B cell (primary cell): ENCODE data around the gene GLRA3. TPM values are rescaled to one million over a fixed set of nuclear protein-coding genes. Genes with fewer than 3 reads are reported as not detected.

ENCODE experiments used
- ATAC-seq: fragments of 200-7000 bp; cut with Tn5 transposase; one replicate; pipeline ENCODE4 v1.10.0; 2021; ENCODE audit warnings: low read depth, mild to moderate bottlenecking, moderate number of reproducible peaks, moderate library complexity
- CTCF ChIA-PET: fragments of 350-600 bp; sonication (Branson Sonifier 250); formaldehyde crosslinking; loops from one replicate; lab custom pipeline; 2021; ENCODE audit warnings: antibody characterized with exemption, inconsistent platforms; lab: Charles Lee
- POLR2A ChIA-PET: fragments of 350-600 bp; sonication (Branson Sonifier 250); formaldehyde crosslinking; loops from one replicate; lab custom pipeline; 2021; ENCODE audit warnings: antibody characterized with exemption; lab: Charles Lee
- DNase-seq: peaks from one replicate; pipeline ENCODE4 v3.0.0; 2013
- H2AFZ ChIP-seq: 2 replicates; pipeline ENCODE4 v1.6.1; 2012; ENCODE audit warnings: mild to moderate bottlenecking, low read depth, low read length; ENCODE audit not compliant: insufficient read depth, poor library complexity, severe bottlenecking
- H3K27ac ChIP-seq, 2 donors: 1 replicate in 1 of 2; 2 replicates in 1 of 2; pipeline ENCODE4 v1.5.1; 2012 to 2013; ENCODE audit warnings: low read length in 2 of 2, mild to moderate bottlenecking in 2 of 2, moderate library complexity in 1 of 2
- H3K27me3 ChIP-seq, 4 experiments: fragments of 200-600 bp in 1 of 4; sonication (generic) in 1 of 4; replicated peaks in 1 of 4; 1 replicate in 2 of 4; 2 replicates in 2 of 4; pipeline versions ENCODE4 v1.6.1 to v1.7.0; 2013 to 2016; ENCODE audit warnings: low read length in 3 of 4, mild to moderate bottlenecking in 2 of 4, mixed read lengths in 1 of 4, moderate library complexity in 1 of 4; ENCODE audit not compliant: insufficient read depth in 4 of 4, control insufficient read depth in 3 of 4; ENCODE audit errors: control extremely low read depth in 1 of 4
- H3K36me3 ChIP-seq, 2 experiments: replicated peaks in 1 of 2; 1 replicate in 1 of 2; 2 replicates in 1 of 2; pipeline versions ENCODE4 v1.6.1 to v1.7.1; 2013; ENCODE audit warnings: low read length in 1 of 2; ENCODE audit not compliant: insufficient read depth in 2 of 2, control insufficient read depth in 1 of 2; ENCODE audit errors: control extremely low read depth in 1 of 2, extremely low read depth in 1 of 2
- H3K4me1 ChIP-seq, 2 donors: fragments of 200-600 bp in 1 of 2; sonication (generic) in 1 of 2; 1 replicate in 1 of 2; 2 replicates in 1 of 2; pipeline versions ENCODE4 v1.5.1 to v1.6.1; 2013 to 2017; ENCODE audit warnings: low read length in 2 of 2; ENCODE audit not compliant: control insufficient read depth in 2 of 2, insufficient read depth in 2 of 2
- H3K4me2 ChIP-seq: replicated peaks from 2 replicates; pipeline ENCODE3; 2012; ENCODE audit warnings: mild to moderate bottlenecking, low read depth, low read length; ENCODE audit not compliant: poor library complexity, severe bottlenecking
- H3K4me3 ChIP-seq, 5 experiments: fragments of 200-600 bp in 1 of 5; sonication (generic) in 1 of 5; 1 replicate in 3 of 5; 2 replicates in 2 of 5; pipeline versions ENCODE4 v1.5.1 to v1.7.0; 2011 to 2016; ENCODE audit warnings: low read length in 4 of 5, mild to moderate bottlenecking in 4 of 5, low read depth in 2 of 5, control low read depth in 1 of 5, moderate library complexity in 1 of 5; ENCODE audit not compliant: insufficient read depth in 1 of 5; ENCODE audit errors: control extremely low read depth in 1 of 5, extremely low read depth in 1 of 5
- H3K79me2 ChIP-seq: fragments of 200-600 bp; sonication (generic); one replicate; pipeline ENCODE4 v1.6.0; 2016; ENCODE audit warnings: low read length; ENCODE audit not compliant: control insufficient read depth, insufficient read depth
- H3K9ac ChIP-seq: fragments of 200-600 bp; sonication (generic); 2 replicates; pipeline ENCODE4 v1.6.1; 2017; ENCODE audit warnings: mild to moderate bottlenecking, low read length, moderate library complexity
- H3K9me3 ChIP-seq, 3 donors: one replicate each; pipeline versions ENCODE4 v1.6.1 to v1.7.1; 2013; ENCODE audit warnings: low read length in 2 of 3; ENCODE audit not compliant: control insufficient read depth in 2 of 3, insufficient read depth in 1 of 3; ENCODE audit errors: control extremely low read depth in 1 of 3
- H4K20me1 ChIP-seq: 2 replicates; pipeline ENCODE4 v1.6.0; 2012; ENCODE audit warnings: mild to moderate bottlenecking, low read length; ENCODE audit not compliant: insufficient read depth, control insufficient read depth, poor library complexity, severe bottlenecking
- H3K27ac Mint-ChIP-seq: one replicate; pipeline ENCODE4 v1.8.0; 2021; ENCODE audit warnings: mixed read lengths
- H3K27me3 Mint-ChIP-seq: one replicate; pipeline ENCODE4 v1.8.0; 2021; ENCODE audit warnings: mixed read lengths
- H3K4me1 Mint-ChIP-seq: one replicate; pipeline ENCODE4 v1.8.0; 2021; ENCODE audit warnings: mixed read lengths
- H3K4me3 Mint-ChIP-seq: one replicate; pipeline ENCODE4 v1.8.0; 2021; ENCODE audit warnings: mixed read lengths
- H3K9me3 Mint-ChIP-seq: one replicate; pipeline ENCODE4 v1.8.0; 2022; ENCODE audit warnings: mixed read lengths; ENCODE audit not compliant: insufficient read depth
- EZH2 ChIP-seq: IDR thresholded peaks from 2 replicates; pipeline ENCODE4 v1.6.1; 2012; ENCODE audit warnings: borderline replicate concordance, low read depth, mild to moderate bottlenecking, moderate library complexity, low read length; ENCODE audit not compliant: insufficient read depth, poor library complexity, severe bottlenecking
- WGBS: methylation state at CpG from one replicate; pipeline ENCODE4 v1.1.5; 2013; ENCODE audit warnings: missing lambda C conversion rate; ENCODE audit not compliant: insufficient coverage; 5-methylcytosine and 5-hydroxymethylcytosine counted together
- intact Hi-C: fragments of 100-400 bp; cut with micrococcal nuclease; formaldehyde crosslinking; loops from one replicate; pipeline ENCODE4 v1.10.0; 2022
- polyA plus RNA-seq: library from polyadenylated mRNA; depleted of rRNA; stranded (reverse); fragments of >200 nt; gene quantifications from 2 replicates; pipeline ENCODE4 v1.2.3, GENCODE V29; 2012
- total RNA-seq, 2 donors: library from RNA; stranded (reverse); fragments of 120-200 nt in 1 of 2; gene quantifications; 1 replicate in 1 of 2; 2 replicates in 1 of 2; pipeline versions ENCODE4 v1.2.3 to v1.2.4, GENCODE V29; 2013 to 2022
- TF ChIP-seq, protein P1 (sequence below): fragments of 200-600 bp; IDR thresholded peaks from one replicate; pipeline ENCODE4 v1.8.0; 2022; ENCODE audit warnings: antibody characterized with exemption, mild to moderate bottlenecking

The GLRA3 gene
- total and polyA plus RNA-seq, 2 donors (not counting 1 experiment from before 2014, with no cell fraction given) = 0.12 to 0.30 TPM

DNA sequence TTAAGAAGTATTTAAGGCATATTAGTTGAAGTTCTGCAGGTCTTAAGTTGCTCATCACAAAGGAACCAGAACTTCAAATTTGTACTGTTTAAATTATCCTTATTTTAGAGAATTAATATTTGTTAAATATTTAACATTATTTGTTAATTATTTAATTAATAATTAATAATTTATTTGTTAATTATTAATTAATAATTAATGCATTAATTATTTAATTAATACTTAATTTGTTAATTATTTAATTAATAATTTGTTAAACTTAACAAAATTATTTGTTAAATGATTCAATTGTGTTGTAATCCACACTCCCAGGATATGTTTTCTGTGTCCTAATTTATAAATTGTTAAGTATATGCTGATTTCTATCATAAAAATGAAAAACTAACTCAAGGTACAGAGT is 129.4 kb downstream of the GLRA3 start:
- Histone ChIP-seq H3K9ac (no peak overlapping the region), H3K4me1 (no peaks in the 10 kb centered on the region), H2AFZ (no peak overlapping the region), H3K36me3 (no peaks in the 10 kb centered on the region), H3K27me3 (no peaks in the 10 kb centered on the region), H3K4me2 (no peak overlapping the region), H3K79me2 (no peaks in the 10 kb centered on the region), H3K27ac (no peak overlapping the region), H4K20me1 (no peaks in the 10 kb centered on the region), H3K9me3 (no peaks in the 10 kb centered on the region), H3K4me3 (no peak overlapping the region)
- ChIA-PET POLR2A (no interaction called here), CTCF (no interaction called here)
- H3K9me3 Mint-ChIP-seq = no peaks in the 10 kb centered on the region
- H3K27ac Mint-ChIP-seq = no peak overlapping the region
- no peak overlapping the region for H3K4me3 Mint-ChIP-seq
- H3K4me1 Mint-ChIP-seq = no peaks in the 10 kb centered on the region
- DNase-seq (no peak), ATAC-seq (no peak)
- no peaks in the 10 kb centered on the region for H3K27me3 Mint-ChIP-seq
- intact Hi-C loops = no loop called here
- no peak for TF ChIP-seq EZH2
- TF ChIP-seq, protein P1, sequence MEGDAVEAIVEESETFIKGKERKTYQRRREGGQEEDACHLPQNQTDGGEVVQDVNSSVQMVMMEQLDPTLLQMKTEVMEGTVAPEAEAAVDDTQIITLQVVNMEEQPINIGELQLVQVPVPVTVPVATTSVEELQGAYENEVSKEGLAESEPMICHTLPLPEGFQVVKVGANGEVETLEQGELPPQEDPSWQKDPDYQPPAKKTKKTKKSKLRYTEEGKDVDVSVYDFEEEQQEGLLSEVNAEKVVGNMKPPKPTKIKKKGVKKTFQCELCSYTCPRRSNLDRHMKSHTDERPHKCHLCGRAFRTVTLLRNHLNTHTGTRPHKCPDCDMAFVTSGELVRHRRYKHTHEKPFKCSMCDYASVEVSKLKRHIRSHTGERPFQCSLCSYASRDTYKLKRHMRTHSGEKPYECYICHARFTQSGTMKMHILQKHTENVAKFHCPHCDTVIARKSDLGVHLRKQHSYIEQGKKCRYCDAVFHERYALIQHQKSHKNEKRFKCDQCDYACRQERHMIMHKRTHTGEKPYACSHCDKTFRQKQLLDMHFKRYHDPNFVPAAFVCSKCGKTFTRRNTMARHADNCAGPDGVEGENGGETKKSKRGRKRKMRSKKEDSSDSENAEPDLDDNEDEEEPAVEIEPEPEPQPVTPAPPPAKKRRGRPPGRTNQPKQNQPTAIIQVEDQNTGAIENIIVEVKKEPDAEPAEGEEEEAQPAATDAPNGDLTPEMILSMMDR = no peak

DNA sequence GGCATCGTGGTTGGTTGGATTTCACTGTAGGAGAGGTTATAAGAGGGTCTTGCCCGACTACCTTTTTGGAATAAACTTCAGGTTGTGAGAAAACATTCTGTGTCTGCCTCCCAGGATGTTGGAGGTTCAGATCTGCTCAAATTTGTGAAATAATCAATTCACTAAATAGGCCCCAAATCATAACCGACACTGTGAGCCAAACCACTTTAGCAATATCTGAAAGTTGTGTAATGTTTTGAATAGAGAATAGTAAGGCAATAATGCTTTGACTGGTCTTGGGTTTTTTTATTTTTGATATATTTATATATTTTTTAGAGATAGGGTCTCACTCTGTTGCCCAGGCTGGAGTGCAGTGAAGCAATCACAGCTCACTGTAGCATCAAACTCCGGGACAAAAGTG is 131.2 kb downstream of the GLRA3 start:
- CTCF ChIA-PET = no interaction called here
- intact Hi-C loops = no loop called here

More for the DNA sequence above, 131.2 kb downstream of the GLRA3 start:
- Mint-ChIP-seq H3K4me1 (no peaks in the 10 kb centered on the region), H3K27me3 (no peaks in the 10 kb centered on the region), H3K4me3 (no peak overlapping the region), H3K27ac (no peak overlapping the region), H3K9me3 (no peaks in the 10 kb centered on the region)
- ATAC-seq (no peak), DNase-seq (no peak)
- no peaks in the 10 kb centered on the region for H3K79me2 ChIP-seq
- H3K36me3 ChIP-seq = no peaks in the 10 kb centered on the region
- no peaks in the 10 kb centered on the region for H4K20me1 ChIP-seq
- no peak overlapping the region for H3K9ac ChIP-seq
- WGBS = 84% methylated on average over 2 of the region's 4 CpGs
- no peaks in the 10 kb centered on the region for H3K27me3 ChIP-seq
- H3K27ac ChIP-seq = no peak overlapping the region
- H3K4me1 ChIP-seq = no peaks in the 10 kb centered on the region
- POLR2A ChIA-PET = no interaction called here
- H3K4me2 ChIP-seq = no peak overlapping the region
- TF ChIP-seq, protein P1 = no peak
- no peak for TF ChIP-seq EZH2
- H2AFZ ChIP-seq = no peak overlapping the region
- no peaks in the 10 kb centered on the region for H3K9me3 ChIP-seq
- H3K4me3 ChIP-seq = no peak overlapping the region
